ENCODE data around the gene ARMC8. TPM values are rescaled to one million over a fixed set of nuclear protein-coding genes. Genes with fewer than 3 reads are reported as not detected.

ARMC8 gene
- total and polyA plus RNA-seq, 7 donors: 25.4 to 92.1 (median 40.1) TPM

DNA sequence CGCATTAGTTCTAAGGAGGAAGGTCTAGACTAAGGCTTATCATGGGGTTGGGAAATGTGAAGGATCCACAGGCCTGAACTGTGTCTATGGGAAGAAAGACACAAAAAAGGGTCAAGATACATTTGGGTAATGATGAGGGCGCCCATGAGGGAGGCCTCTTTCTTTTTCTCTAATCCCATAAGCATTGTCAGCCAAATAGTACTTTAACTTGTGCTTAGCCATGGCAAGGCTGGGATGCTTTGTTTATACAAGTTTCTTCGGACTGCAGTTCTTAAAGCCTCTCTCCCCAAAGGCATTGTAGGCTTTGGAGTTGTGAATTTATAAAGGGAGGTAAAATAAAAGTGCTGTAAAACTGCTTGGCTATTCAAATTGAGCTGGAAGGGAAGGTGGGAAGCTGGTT is 23.4 kb downstream of the ARMC8 start:
- 80 to 90% (median 84%) methylated on average over 3 of the region's 3 CpGs for WGBS, 3 donors
- Histone ChIP-seq H3K4me1 (peaks cover 8% of the 10 kb centered on the region), H3K27me3 (ENCODE audit: insufficient read depth in 3 of 3, low read length in 2 of 3) (no peaks in the 10 kb centered on the region), H3K27ac (no peak overlapping the region), H3K4me3 (no peak overlapping the region), H3K9me3 (no peaks in the 10 kb centered on the region), H3K36me3 (ENCODE audit: insufficient read depth in 1 of 2, low read depth in 1 of 2) (peaks cover 0 to 14% of the 10 kb centered on the region in 2 donors)
- intact Hi-C loops (cut with DNase I): no loop called here
- ATAC-seq (no peak), DNase-seq (no peak)
- TF ChIP-seq, protein P1, sequence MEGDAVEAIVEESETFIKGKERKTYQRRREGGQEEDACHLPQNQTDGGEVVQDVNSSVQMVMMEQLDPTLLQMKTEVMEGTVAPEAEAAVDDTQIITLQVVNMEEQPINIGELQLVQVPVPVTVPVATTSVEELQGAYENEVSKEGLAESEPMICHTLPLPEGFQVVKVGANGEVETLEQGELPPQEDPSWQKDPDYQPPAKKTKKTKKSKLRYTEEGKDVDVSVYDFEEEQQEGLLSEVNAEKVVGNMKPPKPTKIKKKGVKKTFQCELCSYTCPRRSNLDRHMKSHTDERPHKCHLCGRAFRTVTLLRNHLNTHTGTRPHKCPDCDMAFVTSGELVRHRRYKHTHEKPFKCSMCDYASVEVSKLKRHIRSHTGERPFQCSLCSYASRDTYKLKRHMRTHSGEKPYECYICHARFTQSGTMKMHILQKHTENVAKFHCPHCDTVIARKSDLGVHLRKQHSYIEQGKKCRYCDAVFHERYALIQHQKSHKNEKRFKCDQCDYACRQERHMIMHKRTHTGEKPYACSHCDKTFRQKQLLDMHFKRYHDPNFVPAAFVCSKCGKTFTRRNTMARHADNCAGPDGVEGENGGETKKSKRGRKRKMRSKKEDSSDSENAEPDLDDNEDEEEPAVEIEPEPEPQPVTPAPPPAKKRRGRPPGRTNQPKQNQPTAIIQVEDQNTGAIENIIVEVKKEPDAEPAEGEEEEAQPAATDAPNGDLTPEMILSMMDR (IDR thresholded peaks at IDR 0.05): no peak

DNA sequence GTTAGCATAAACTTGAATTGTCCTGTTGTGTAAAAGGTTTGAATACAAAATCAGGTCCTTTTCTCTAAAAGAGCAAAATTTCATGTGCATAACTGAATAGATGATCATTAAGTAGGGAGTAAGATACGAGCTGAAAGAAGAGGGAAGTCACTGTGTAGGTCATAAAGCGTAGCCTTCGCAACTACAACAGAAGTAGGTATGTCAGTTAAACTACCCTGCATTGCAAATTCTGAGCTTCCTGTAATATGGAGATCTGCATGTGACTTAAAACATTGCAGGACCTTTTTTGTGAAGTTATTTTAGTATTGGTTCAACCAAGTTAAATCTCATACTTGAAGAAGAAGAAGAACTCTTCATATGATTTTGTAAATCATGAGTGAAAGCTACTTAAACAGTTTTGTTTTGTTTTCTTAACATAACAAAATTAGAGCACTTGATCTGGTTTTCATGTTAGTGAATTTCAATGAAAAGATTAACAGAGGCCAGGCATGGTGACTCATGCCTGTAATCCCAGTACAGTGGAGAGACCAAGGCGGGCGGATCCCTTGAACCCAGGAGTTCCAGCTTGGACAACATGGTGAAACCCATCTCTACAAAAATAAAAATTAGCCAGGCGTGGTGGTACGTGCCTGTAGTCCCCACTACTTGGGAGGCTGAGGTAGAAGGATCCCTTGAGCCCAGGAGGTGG is 26.4 kb downstream of the ARMC8 start:
- intact Hi-C loops (cut with DNase I): no loop called here
- 93 to 95% (median 94%) methylated on average over 7 of the region's 7 CpGs for WGBS, 3 donors
- H3K9me3 ChIP-seq: no peaks in the 10 kb centered on the region

DNA sequence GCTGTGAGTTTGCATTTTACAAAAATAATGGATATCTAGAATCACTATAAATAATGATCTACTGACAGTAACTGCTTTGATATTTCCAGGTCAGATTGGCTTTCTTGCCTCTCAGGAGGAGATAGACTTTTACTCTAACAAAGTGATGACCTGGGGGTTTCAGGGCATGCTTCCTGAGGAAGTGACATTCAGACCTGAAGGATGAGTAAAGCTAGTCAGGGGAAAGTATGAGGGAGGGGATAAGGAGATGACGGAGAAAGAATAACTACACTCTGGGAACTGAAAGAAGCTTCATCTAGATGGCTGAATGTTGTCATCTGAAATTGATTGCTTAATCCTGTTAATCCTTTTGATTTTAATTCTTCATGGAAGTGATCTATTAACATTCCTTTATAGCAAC is 32.2 kb downstream of the ARMC8 start:
- no peak overlapping the region for H3K4me3 ChIP-seq
- DNase-seq: no peak
- peaks cover 5% of the 10 kb centered on the region for H3K4me1 ChIP-seq
- TF ChIP-seq, protein P1 (IDR thresholded peaks at IDR 0.05): no peak
- 84 to 87% (median 86%) methylated on average over 1 of the region's 1 CpG for WGBS, 3 donors
- H3K9me3 ChIP-seq: no peaks in the 10 kb centered on the region
- peaks cover 0 to 41% of the 10 kb centered on the region in 2 donors for H3K36me3 ChIP-seq (ENCODE audit: insufficient read depth in 1 of 2, low read depth in 1 of 2)
- intact Hi-C loops (cut with DNase I): no loop called here
- no peaks in the 10 kb centered on the region for H3K27me3 ChIP-seq (ENCODE audit: insufficient read depth in 3 of 3, low read length in 2 of 3)
- no peak overlapping the region for H3K27ac ChIP-seq
- no peak for ATAC-seq

More for the DNA sequence above, 26.4 kb downstream of the ARMC8 start:
- DNase-seq (no peak), ATAC-seq (no peak)
- H3K27me3 ChIP-seq (ENCODE audit: insufficient read depth in 3 of 3, low read length in 2 of 3): no peaks in the 10 kb centered on the region
- H3K27ac ChIP-seq: no peak overlapping the region
- TF ChIP-seq, protein P1 (IDR thresholded peaks at IDR 0.05): no peak
- peaks cover 3% of the 10 kb centered on the region for H3K4me1 ChIP-seq
- H3K36me3 ChIP-seq (ENCODE audit: insufficient read depth in 1 of 2, low read depth in 1 of 2): peaks cover 0 to 21% of the 10 kb centered on the region in 2 donors
- no peak overlapping the region for H3K4me3 ChIP-seq

GRCh38 chr3:138220242-138220641 is 33.1 kb downstream of the ARMC8 start:
- H3K4me3 ChIP-seq: no peak overlapping the region
- TF ChIP-seq, protein P1 (IDR thresholded peaks at IDR 0.05): no peak
- intact Hi-C loops (cut with DNase I): no loop called here
- H3K27ac ChIP-seq: no peak overlapping the region
- no peaks in the 10 kb centered on the region for H3K27me3 ChIP-seq (ENCODE audit: insufficient read depth in 3 of 3, low read length in 2 of 3)
- H3K36me3 ChIP-seq (ENCODE audit: insufficient read depth in 1 of 2, low read depth in 1 of 2): peaks cover 0 to 47% of the 10 kb centered on the region in 2 donors
- no peaks in the 10 kb centered on the region for H3K9me3 ChIP-seq
- ATAC-seq (no peak), DNase-seq (no peak)
- WGBS, 3 donors: 97 to 100% (median 99%) methylated on average over 1 of the region's 1 CpG
- peaks cover 5% of the 10 kb centered on the region for H3K4me1 ChIP-seq

- no peak for DNase-seq
- H3K36me3 ChIP-seq (ENCODE audit: insufficient read depth in 1 of 2, low read depth in 1 of 2): peaks cover 0 to 50% of the 10 kb centered on the region in 2 donors
- H3K9me3 ChIP-seq: no peaks in the 10 kb centered on the region
- WGBS, 3 donors: 91 to 97% (median 95%) methylated on average over 4 of the region's 4 CpGs
- TF ChIP-seq, protein P1 (IDR thresholded peaks at IDR 0.05): no peak
- peaks cover 5% of the 10 kb centered on the region for H3K4me1 ChIP-seq
- no peak overlapping the region for H3K4me3 ChIP-seq
- intact Hi-C loops (cut with DNase I): no loop called here
- no peaks in the 10 kb centered on the region for H3K27me3 ChIP-seq (ENCODE audit: insufficient read depth in 3 of 3, low read length in 2 of 3)
- no peak overlapping the region for H3K27ac ChIP-seq
- peak in 1 of 4 donors; percentile 41 for ATAC-seq
These were observed 33.7 kb downstream of the ARMC8 start for GRCh38 chr3:138220788-138221187.

Data from psoas muscle (tissue), 8 donors.